NCI-H510A (cell line): ENCODE results near the gene FLOT2.
A peak's percentile ranks its signal among the peaks of the same experiment; 100 is the strongest.
"Not testable (repeated sequence)": the region's sequence is repeated elsewhere in the genome, so short reads cannot be mapped to it uniquely, and the experiment has no call there.

Experiments
- DNase-seq: peaks from one replicate; lab custom pipeline; 2025; lab: John Stamatoyannopoulos, UW

Gene FLOT2

GRCh38 chr17:28842282-28843012 lies 55.1 kb downstream of the FLOT2 start, which contains the start of gene FAM222B:
FAM222B (minus strand) TSS chr17:28842790; CDS start chr17:28766667, 76,123 bp downstream.
- DNase-seq: peak; percentile 93

- peak; percentile 24 for DNase-seq
Observed at GRCh38 chr17:28841901-28842281, 55.6 kb downstream of the FLOT2 start.

DNA sequence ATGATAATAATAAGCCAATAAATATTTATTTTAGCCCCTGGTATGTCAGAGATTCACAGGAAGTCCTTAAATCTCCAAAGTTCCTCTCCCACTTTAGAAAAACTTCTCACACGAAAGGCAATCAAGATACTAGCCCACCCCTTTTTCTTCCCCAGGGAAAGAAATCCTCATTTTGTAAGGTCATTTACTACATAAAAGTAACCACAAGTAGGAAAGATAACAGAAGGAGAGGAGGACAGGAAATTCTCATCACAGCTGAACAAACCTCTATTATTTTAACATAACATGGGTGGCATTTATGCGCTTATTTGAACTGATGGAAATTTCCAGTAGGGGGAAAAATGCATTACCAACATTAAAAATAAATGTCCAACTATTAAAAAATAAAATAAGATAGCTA lies 58.3 kb downstream of the FLOT2 start:
- DNase-seq: no peak

GRCh38 chr17:28836541-28836940 lies 61.0 kb downstream of the FLOT2 start:
- not testable (repeated sequence) for DNase-seq

GRCh38 chr17:28834420-28834819 lies 63.1 kb downstream of the FLOT2 start:
- DNase-seq: no peak
